Hematopoietic multipotent progenitor cell treated with erythropoietin and hydrocortisone succinate and interleukin-3 and kit ligand, for 8 days (in vitro differentiated cells): ENCODE results near the gene TCTN3.
"Not testable (repeated sequence)": the region's sequence is repeated elsewhere in the genome, so short reads cannot be mapped to it uniquely, and the experiment has no call there.

ENCODE experiments used
- DNase-seq: peaks from one replicate; pipeline ENCODE4 v3.0.0-alpha.2; 2015

TCTN3 gene

GRCh38 chr10:95693668-95694534 lies at the start of gene TCTN3:
Gene TCTN3, minus strand, starts transcription at chr10:95693927. Its CDS starts 28 bp downstream, at chr10:95693899.
- DNase-seq: peak; percentile 100

GRCh38 chr10:95742962-95743535 lies 49.3 kb upstream of the TCTN3 start:
- DNase-seq: no peak

GRCh38 chr10:95742485-95742884 lies 48.8 kb upstream of the TCTN3 start:
- DNase-seq: no peak

GRCh38 chr10:95741807-95742467 lies 48.2 kb upstream of the TCTN3 start:
- peak; percentile 82 for DNase-seq

GRCh38 chr10:95739056-95739455 lies 45.3 kb upstream of the TCTN3 start:
- DNase-seq: no peak

- DNase-seq: not testable (repeated sequence)
Observed at GRCh38 chr10:95732907-95733306, 39.2 kb upstream of the TCTN3 start.

- DNase-seq: no peak
Observed at GRCh38 chr10:95730233-95730632, 36.5 kb upstream of the TCTN3 start.

GRCh38 chr10:95729323-95730055 lies 35.8 kb upstream of the TCTN3 start:
- DNase-seq: peak; percentile 71

- peak; percentile 24 for DNase-seq
Observed at GRCh38 chr10:95728526-95728925, 34.8 kb upstream of the TCTN3 start.

- DNase-seq: not testable (repeated sequence)
Observed at GRCh38 chr10:95722496-95722895, 28.8 kb upstream of the TCTN3 start.

GRCh38 chr10:95720745-95721144 lies 27.0 kb upstream of the TCTN3 start:
- DNase-seq: peak; percentile 79

- no peak for DNase-seq
Observed at GRCh38 chr10:95716866-95717265, 23.1 kb upstream of the TCTN3 start.

GRCh38 chr10:95716466-95716865 lies 22.7 kb upstream of the TCTN3 start:
- DNase-seq: no peak

- DNase-seq: no peak
Observed at GRCh38 chr10:95711492-95711891, 17.8 kb upstream of the TCTN3 start.

- no peak for DNase-seq
Observed at GRCh38 chr10:95706990-95707389, 13.3 kb upstream of the TCTN3 start.

- no peak for DNase-seq
Observed at GRCh38 chr10:95706573-95706972, 12.8 kb upstream of the TCTN3 start.

GRCh38 chr10:95698415-95698814 lies 4.7 kb upstream of the TCTN3 start:
- no peak for DNase-seq

- DNase-seq: no peak
Observed at GRCh38 chr10:95697429-95697828, 3.7 kb upstream of the TCTN3 start.

GRCh38 chr10:95694665-95695064 lies 938 bp upstream of the TCTN3 start:
- no peak for DNase-seq

GRCh38 chr10:95693071-95693667 lies 558 bp downstream of the TCTN3 start:
- DNase-seq: peak; percentile 18

GRCh38 chr10:95691281-95691680 lies 2.4 kb downstream of the TCTN3 start:
- DNase-seq: peak; percentile 9

GRCh38 chr10:95688648-95689047 lies 5.1 kb downstream of the TCTN3 start:
- DNase-seq: no peak

GRCh38 chr10:95683966-95684365 lies 9.8 kb downstream of the TCTN3 start:
- DNase-seq: no peak
